ENCODE data around the gene SNRNP200.

The SNRNP200 gene

DNA sequence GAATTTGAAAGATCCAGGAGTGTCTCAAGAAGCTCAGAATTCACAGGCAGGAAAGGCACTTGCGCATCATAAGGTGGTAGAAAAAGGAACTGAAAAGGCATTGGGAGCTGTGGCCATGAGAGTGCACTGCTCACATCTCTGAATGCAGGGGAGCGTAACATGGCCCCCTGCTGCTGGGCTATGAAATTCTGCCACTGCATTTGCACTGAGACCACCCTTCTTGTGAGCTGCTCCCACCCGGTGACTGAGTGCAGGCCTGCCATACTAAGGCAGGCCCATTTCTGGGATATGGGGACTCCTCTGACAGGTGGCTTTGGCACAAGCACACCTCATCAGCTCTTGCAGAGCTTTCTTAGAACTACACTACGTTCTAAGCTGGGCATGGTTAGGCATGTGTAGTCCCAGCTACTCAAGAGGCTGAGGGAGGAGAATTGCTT is 71.4 kb downstream of the SNRNP200 start:
- no peak for ATAC-seq
- no peak for TF ChIP-seq BACH2 (CRISPR knock-in tag; IDR thresholded peaks at IDR 0.05; ENCODE audit: borderline replicate concordance)
- no peak for TF ChIP-seq ZNF8 (CRISPR knock-in tag; IDR thresholded peaks at IDR 0.05)
- TF ChIP-seq ZFP30 (CRISPR knock-in tag; IDR thresholded peaks at IDR 0.05), result no peak
- TF ChIP-seq TOX (CRISPR knock-in tag; IDR thresholded peaks at IDR 0.05; ENCODE audit: borderline replicate concordance), result no peak
- no peak for TF ChIP-seq ESRRG (CRISPR knock-in tag; IDR thresholded peaks at IDR 0.05)
- TF ChIP-seq ZFP3 (CRISPR knock-in tag; IDR thresholded peaks at IDR 0.05), result no peak
- TF ChIP-seq ARNTL (CRISPR knock-in tag; IDR thresholded peaks at IDR 0.05; ENCODE audit: borderline replicate concordance, low read depth), result no peak

DNA sequence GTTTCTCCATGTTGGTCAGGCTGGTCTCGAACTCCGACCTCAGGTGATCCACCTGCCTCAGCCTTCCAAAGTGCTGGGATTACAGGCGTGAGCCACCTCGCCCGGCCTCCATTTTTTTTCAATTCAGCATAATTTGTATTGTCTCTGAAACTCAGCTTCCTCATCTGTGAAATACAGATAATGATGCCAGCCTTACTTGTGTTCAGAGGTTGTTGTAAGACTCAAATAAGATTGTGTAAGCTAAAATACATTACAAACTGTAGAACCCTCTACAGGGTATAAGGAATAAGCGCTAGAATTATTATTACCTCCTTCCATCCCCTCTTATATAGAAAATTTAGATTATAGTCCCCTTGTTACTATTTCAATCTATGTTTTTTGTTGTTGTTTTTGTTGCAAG is 71.9 kb downstream of the SNRNP200 start:
- no peak for ATAC-seq
- TF ChIP-seq BACH2 (CRISPR knock-in tag; IDR thresholded peaks at IDR 0.05; ENCODE audit: borderline replicate concordance) (no peak), ZNF565 (CRISPR knock-in tag; conservative IDR thresholded peaks at IDR 0.05; ENCODE audit: low read depth) (no peak), ZFP3 (CRISPR knock-in tag; IDR thresholded peaks at IDR 0.05) (no peak), TOX (CRISPR knock-in tag; IDR thresholded peaks at IDR 0.05; ENCODE audit: borderline replicate concordance) (no peak), ESRRG (CRISPR knock-in tag; IDR thresholded peaks at IDR 0.05) (no peak), TCF4 (CRISPR knock-in tag; IDR thresholded peaks at IDR 0.05; ENCODE audit: borderline replicate concordance) (no peak), RARB (CRISPR knock-in tag; IDR thresholded peaks at IDR 0.05) (no peak), CSDC2 (CRISPR knock-in tag; IDR thresholded peaks at IDR 0.05) (no peak), ZNF70 (CRISPR knock-in tag; IDR thresholded peaks at IDR 0.05) (no peak), OSR1 (CRISPR knock-in tag; IDR thresholded peaks at IDR 0.05) (no peak), ZNF8 (CRISPR knock-in tag; IDR thresholded peaks at IDR 0.05) (no peak)
- TF ChIP-seq, protein P1, sequence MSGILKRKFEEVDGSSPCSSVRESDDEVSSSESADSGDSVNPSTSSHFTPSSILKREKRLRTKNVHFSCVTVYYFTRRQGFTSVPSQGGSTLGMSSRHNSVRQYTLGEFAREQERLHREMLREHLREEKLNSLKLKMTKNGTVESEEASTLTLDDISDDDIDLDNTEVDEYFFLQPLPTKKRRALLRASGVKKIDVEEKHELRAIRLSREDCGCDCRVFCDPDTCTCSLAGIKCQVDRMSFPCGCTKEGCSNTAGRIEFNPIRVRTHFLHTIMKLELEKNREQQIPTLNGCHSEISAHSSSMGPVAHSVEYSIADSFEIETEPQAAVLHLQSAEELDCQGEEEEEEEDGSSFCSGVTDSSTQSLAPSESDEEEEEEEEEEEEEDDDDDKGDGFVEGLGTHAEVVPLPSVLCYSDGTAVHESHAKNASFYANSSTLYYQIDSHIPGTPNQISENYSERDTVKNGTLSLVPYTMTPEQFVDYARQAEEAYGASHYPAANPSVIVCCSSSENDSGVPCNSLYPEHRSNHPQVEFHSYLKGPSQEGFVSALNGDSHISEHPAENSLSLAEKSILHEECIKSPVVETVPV (CRISPR knock-in tag; IDR thresholded peaks at IDR 0.05), result no peak
- TF ChIP-seq, protein P2, sequence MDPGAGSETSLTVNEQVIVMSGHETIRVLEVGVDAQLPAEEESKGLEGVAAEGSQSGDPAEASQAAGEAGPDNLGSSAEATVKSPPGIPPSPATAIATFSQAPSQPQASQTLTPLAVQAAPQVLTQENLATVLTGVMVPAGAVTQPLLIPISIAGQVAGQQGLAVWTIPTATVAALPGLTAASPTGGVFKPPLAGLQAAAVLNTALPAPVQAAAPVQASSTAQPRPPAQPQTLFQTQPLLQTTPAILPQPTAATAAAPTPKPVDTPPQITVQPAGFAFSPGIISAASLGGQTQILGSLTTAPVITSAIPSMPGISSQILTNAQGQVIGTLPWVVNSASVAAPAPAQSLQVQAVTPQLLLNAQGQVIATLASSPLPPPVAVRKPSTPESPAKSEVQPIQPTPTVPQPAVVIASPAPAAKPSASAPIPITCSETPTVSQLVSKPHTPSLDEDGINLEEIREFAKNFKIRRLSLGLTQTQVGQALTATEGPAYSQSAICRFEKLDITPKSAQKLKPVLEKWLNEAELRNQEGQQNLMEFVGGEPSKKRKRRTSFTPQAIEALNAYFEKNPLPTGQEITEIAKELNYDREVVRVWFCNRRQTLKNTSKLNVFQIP (CRISPR knock-in tag; IDR thresholded peaks at IDR 0.05; ENCODE audit: borderline replicate concordance, low read depth), result no peak
- TF ChIP-seq, protein P3, sequence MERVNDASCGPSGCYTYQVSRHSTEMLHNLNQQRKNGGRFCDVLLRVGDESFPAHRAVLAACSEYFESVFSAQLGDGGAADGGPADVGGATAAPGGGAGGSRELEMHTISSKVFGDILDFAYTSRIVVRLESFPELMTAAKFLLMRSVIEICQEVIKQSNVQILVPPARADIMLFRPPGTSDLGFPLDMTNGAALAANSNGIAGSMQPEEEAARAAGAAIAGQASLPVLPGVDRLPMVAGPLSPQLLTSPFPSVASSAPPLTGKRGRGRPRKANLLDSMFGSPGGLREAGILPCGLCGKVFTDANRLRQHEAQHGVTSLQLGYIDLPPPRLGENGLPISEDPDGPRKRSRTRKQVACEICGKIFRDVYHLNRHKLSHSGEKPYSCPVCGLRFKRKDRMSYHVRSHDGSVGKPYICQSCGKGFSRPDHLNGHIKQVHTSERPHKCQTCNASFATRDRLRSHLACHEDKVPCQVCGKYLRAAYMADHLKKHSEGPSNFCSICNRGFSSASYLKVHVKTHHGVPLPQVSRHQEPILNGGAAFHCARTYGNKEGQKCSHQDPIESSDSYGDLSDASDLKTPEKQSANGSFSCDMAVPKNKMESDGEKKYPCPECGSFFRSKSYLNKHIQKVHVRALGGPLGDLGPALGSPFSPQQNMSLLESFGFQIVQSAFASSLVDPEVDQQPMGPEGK (CRISPR knock-in tag; IDR thresholded peaks at IDR 0.05; ENCODE audit: borderline replicate concordance), result no peak

DNA sequence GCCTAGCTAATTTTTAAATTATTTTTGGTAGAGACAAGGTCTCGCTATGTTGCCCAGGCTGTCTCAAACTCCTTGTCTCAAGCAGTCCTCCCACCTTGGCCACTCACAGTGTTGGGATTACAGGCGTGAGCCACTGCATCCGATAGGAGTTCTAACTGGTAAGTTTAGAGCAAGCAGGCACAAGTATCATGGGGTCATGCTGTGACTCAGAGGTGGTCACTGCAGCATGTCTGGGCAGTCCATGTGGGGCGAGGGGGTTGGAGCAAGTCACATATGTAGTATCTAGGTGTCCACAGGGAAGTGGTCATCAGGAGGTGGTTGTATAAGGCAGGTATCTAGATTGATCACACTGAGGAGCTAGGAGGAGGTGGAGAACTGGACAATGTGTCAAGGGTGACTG is 74.0 kb downstream of the SNRNP200 start:
- TF ChIP-seq, protein P4, sequence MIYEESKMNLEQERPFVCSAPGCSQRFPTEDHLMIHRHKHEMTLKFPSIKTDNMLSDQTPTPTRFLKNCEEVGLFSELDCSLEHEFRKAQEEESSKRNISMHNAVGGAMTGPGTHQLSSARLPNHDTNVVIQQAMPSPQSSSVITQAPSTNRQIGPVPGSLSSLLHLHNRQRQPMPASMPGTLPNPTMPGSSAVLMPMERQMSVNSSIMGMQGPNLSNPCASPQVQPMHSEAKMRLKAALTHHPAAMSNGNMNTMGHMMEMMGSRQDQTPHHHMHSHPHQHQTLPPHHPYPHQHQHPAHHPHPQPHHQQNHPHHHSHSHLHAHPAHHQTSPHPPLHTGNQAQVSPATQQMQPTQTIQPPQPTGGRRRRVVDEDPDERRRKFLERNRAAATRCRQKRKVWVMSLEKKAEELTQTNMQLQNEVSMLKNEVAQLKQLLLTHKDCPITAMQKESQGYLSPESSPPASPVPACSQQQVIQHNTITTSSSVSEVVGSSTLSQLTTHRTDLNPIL (CRISPR knock-in tag; IDR thresholded peaks at IDR 0.05; ENCODE audit: low read depth), result no peak
- TF ChIP-seq, protein P3 (CRISPR knock-in tag; IDR thresholded peaks at IDR 0.05; ENCODE audit: borderline replicate concordance), result no peak
- no peak for TF ChIP-seq RARB (CRISPR knock-in tag; IDR thresholded peaks at IDR 0.05)
- TF ChIP-seq CSDC2 (CRISPR knock-in tag; IDR thresholded peaks at IDR 0.05), result no peak
- TF ChIP-seq BACH2 (CRISPR knock-in tag; IDR thresholded peaks at IDR 0.05; ENCODE audit: borderline replicate concordance), result no peak
- no peak for TF ChIP-seq ARNTL (CRISPR knock-in tag; IDR thresholded peaks at IDR 0.05; ENCODE audit: borderline replicate concordance, low read depth)
- no peak for TF ChIP-seq ZFP3 (CRISPR knock-in tag; IDR thresholded peaks at IDR 0.05)
- no peak for TF ChIP-seq ZFP30 (CRISPR knock-in tag; IDR thresholded peaks at IDR 0.05)
- TF ChIP-seq SNAI2 (CRISPR knock-in tag; IDR thresholded peaks at IDR 0.05), result no peak
- no peak for TF ChIP-seq ZNF70 (CRISPR knock-in tag; IDR thresholded peaks at IDR 0.05)
- TF ChIP-seq OSR1 (CRISPR knock-in tag; IDR thresholded peaks at IDR 0.05), result no peak
- no peak for TF ChIP-seq ZC3H10 (CRISPR knock-in tag; IDR thresholded peaks at IDR 0.05)
- no peak for TF ChIP-seq ISL1 (CRISPR knock-in tag; IDR thresholded peaks at IDR 0.05)
- TF ChIP-seq ZNF565 (CRISPR knock-in tag; conservative IDR thresholded peaks at IDR 0.05; ENCODE audit: low read depth), result no peak
- no peak for TF ChIP-seq TCF4 (CRISPR knock-in tag; IDR thresholded peaks at IDR 0.05; ENCODE audit: borderline replicate concordance)
- TF ChIP-seq GLIS3 (CRISPR knock-in tag; IDR thresholded peaks at IDR 0.05), result no peak
- no peak for ATAC-seq

Data from SK-N-SH treated with all-trans-retinoic acid at 6 μM for 48 hours (cell line).